KMS-11 (cell line): Measurements from ENCODE around the gene ZNF106.

ENCODE experiments used
- H2AFZ ChIP-seq: fragments of 200-600 bp; sonication (generic); 2 replicates; pipeline ENCODE4 v1.6.1; 2016; ENCODE audit warnings: antibody characterized with exemption, mixed run types, low read depth
- H3K27ac ChIP-seq: fragments of 200-600 bp; sonication (generic); 2 replicates; pipeline ENCODE4 v1.6.1; 2016; ENCODE audit warnings: mild to moderate bottlenecking, mixed run types
- H3K27me3 ChIP-seq: fragments of 200-600 bp; sonication (generic); 2 replicates; pipeline ENCODE4 v1.6.1; 2017; ENCODE audit warnings: mild to moderate bottlenecking, low read depth, mixed run types, moderate library complexity; ENCODE audit not compliant: insufficient read depth
- H3K36me3 ChIP-seq: fragments of 200-600 bp; sonication (generic); 2 replicates; pipeline ENCODE4 v1.6.1; 2017; ENCODE audit warnings: mild to moderate bottlenecking, mixed run types; ENCODE audit not compliant: insufficient read depth
- H3K4me1 ChIP-seq: fragments of 200-600 bp; sonication (generic); 2 replicates; pipeline ENCODE4 v1.6.1; 2016; ENCODE audit warnings: mild to moderate bottlenecking, low read depth, mixed run types; ENCODE audit not compliant: poor library complexity, severe bottlenecking
- H3K4me2 ChIP-seq: fragments of 200-600 bp; sonication (generic); 2 replicates; pipeline ENCODE4 v1.7.0; 2016; ENCODE audit warnings: mild to moderate bottlenecking, mixed run types
- H3K4me3 ChIP-seq: fragments of 200-600 bp; sonication (generic); IDR thresholded peaks from 2 replicates; pipeline ENCODE4 v1.6.1; 2017; ENCODE audit warnings: low read depth, low read length, mixed read lengths; ENCODE audit not compliant: insufficient read depth
- H3K79me2 ChIP-seq: fragments of 200-600 bp; sonication (generic); 2 replicates; pipeline ENCODE4 v1.6.1; 2016; ENCODE audit warnings: low read depth, mixed run types; ENCODE audit not compliant: insufficient read depth
- H3K9ac ChIP-seq: fragments of 200-600 bp; sonication (generic); 2 replicates; pipeline ENCODE4 v1.6.1; 2016; ENCODE audit warnings: mild to moderate bottlenecking, mixed run types
- H4K20me1 ChIP-seq: fragments of 200-600 bp; sonication (generic); 2 replicates; pipeline ENCODE4 v1.6.1; 2016; ENCODE audit warnings: mild to moderate bottlenecking, mixed run types; ENCODE audit not compliant: insufficient read depth
- TF ChIP-seq, protein P1 (sequence below): fragments of 200-600 bp; sonication (generic); conservative IDR thresholded peaks from 2 replicates; pipeline ENCODE4 v1.6.1; 2017; ENCODE audit warnings: low read depth, mild to moderate bottlenecking, antibody characterized with exemption, low read length, moderate library complexity, mixed read lengths

The ZNF106 gene

DNA sequence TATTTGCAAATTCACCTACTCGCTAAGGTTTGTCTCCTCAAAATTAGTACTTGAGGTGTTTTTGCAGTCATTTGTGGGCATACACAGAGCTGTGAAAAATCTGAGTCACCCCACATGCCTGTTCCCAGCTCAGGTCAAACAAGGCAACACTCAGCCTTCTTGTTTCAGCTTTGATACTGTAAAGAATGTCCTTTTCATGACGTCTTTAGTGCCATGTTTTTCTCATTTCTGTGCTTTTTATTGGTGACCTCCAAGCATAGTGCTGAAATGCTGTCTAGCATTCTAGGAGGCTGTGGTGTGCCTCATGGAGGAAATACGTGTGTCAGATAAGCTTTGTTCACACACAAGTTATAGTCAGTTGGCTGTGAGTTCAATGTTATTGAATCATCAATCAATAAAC, 122.8 kb downstream of the ZNF106 start:
- TF ChIP-seq, protein P1, sequence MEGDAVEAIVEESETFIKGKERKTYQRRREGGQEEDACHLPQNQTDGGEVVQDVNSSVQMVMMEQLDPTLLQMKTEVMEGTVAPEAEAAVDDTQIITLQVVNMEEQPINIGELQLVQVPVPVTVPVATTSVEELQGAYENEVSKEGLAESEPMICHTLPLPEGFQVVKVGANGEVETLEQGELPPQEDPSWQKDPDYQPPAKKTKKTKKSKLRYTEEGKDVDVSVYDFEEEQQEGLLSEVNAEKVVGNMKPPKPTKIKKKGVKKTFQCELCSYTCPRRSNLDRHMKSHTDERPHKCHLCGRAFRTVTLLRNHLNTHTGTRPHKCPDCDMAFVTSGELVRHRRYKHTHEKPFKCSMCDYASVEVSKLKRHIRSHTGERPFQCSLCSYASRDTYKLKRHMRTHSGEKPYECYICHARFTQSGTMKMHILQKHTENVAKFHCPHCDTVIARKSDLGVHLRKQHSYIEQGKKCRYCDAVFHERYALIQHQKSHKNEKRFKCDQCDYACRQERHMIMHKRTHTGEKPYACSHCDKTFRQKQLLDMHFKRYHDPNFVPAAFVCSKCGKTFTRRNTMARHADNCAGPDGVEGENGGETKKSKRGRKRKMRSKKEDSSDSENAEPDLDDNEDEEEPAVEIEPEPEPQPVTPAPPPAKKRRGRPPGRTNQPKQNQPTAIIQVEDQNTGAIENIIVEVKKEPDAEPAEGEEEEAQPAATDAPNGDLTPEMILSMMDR, result no peak
- no peak overlapping the region for H3K4me2 ChIP-seq
- no peak overlapping the region for H3K27ac ChIP-seq
- H3K27me3 ChIP-seq, result no peaks in the 10 kb centered on the region
- no peaks in the 10 kb centered on the region; the same call in 1 of the 2 replicates for H4K20me1 ChIP-seq
- H3K36me3 ChIP-seq, result no peaks in the 10 kb centered on the region
- no peak overlapping the region for H3K9ac ChIP-seq
- no peak overlapping the region for H3K4me3 ChIP-seq
- no peaks in the 10 kb centered on the region for H3K79me2 ChIP-seq
- H2AFZ ChIP-seq, result no peak overlapping the region
- no peaks in the 10 kb centered on the region for H3K4me1 ChIP-seq

DNA sequence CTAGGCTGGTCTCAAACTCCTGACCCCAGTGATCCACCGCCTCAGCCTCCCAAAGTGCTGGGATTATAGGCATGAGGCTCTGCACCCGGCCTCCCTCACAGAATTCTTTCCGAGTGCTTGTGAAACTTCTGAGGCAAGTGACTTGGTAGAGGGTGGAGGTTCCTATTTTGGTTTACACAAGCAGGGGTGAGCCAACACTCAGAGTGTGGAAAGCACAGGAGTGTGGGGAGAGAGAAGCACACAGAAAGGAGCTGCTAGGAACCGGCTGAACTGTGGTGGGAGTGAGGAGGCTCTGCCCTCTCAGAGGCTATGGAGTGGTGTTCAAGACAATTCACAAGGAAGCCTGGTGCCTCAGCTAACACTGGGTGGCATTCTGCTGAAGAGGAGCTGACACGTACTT, 123.9 kb downstream of the ZNF106 start:
- TF ChIP-seq, protein P1, result no peak
- no peak overlapping the region for H2AFZ ChIP-seq

GRCh38 chr15:42365921-42366550, 124.9 kb downstream of the ZNF106 start:
- Histone ChIP-seq H3K4me2 (no peak overlapping the region), H3K79me2 (no peaks in the 10 kb centered on the region), H3K27me3 (no peaks in the 10 kb centered on the region), H3K27ac (no peak overlapping the region), H3K4me1 (no peaks in the 10 kb centered on the region), H2AFZ (no peak overlapping the region), H3K36me3 (no peaks in the 10 kb centered on the region), H3K4me3 (no peak overlapping the region), H4K20me1 (no peaks in the 10 kb centered on the region; the same call in 1 of the 2 replicates), H3K9ac (no peak overlapping the region)
- TF ChIP-seq, protein P1, result no peak

More for the DNA sequence above, 123.9 kb downstream of the ZNF106 start:
- H3K9ac ChIP-seq, result no peak overlapping the region
- no peak overlapping the region for H3K4me3 ChIP-seq
- H3K4me2 ChIP-seq, result no peak overlapping the region
- H3K79me2 ChIP-seq, result no peaks in the 10 kb centered on the region
- H3K27ac ChIP-seq, result no peak overlapping the region
- H4K20me1 ChIP-seq, result no peaks in the 10 kb centered on the region; the same call in 1 of the 2 replicates
- H3K36me3 ChIP-seq, result no peaks in the 10 kb centered on the region
- H3K27me3 ChIP-seq, result no peaks in the 10 kb centered on the region
- H3K4me1 ChIP-seq, result no peaks in the 10 kb centered on the region

DNA sequence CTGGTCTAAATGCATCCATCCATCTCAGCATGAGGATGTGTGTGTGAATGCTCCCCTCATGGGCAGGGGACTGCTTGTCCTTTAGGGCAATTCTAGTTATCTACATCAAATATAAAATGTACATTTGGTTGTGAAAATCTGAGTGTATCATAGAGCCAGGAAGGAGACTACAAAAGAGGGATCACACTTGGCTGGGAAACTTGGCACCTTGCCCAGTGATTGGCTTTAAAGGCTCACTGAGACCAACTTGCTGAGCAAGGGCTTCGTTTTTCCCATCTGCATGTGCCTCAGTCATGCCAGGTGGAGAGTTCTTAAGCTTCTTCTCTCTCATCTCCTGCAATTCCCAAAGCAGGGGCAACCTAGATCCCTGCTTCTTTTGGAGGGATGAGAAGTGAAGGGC, 126.4 kb downstream of the ZNF106 start:
- H3K79me2 ChIP-seq, result no peaks in the 10 kb centered on the region
- no peak overlapping the region for H3K4me2 ChIP-seq
- H3K36me3 ChIP-seq, result no peaks in the 10 kb centered on the region
- no peak overlapping the region for H2AFZ ChIP-seq
- no peak overlapping the region for H3K4me3 ChIP-seq
- no peak overlapping the region for H3K27ac ChIP-seq
- H4K20me1 ChIP-seq, result no peaks in the 10 kb centered on the region; the same call in 1 of the 2 replicates
- TF ChIP-seq, protein P1, result no peak
- no peak overlapping the region for H3K9ac ChIP-seq
- H3K4me1 ChIP-seq, result no peaks in the 10 kb centered on the region
- H3K27me3 ChIP-seq, result no peaks in the 10 kb centered on the region
